Sigmoid colon (tissue), 7 donors: Measurements from ENCODE around the gene HPDL. TPM values are rescaled to one million over a fixed set of nuclear protein-coding genes. Genes with fewer than 3 reads are reported as not detected.

Experiments used
- DNase-seq: peaks from one replicate; pipeline ENCODE4 v3.0.0-alpha.2; 2019
- H3K27ac ChIP-seq, 4 donors: fragments of 200-600 bp; sonication (generic); one replicate each; pipeline ENCODE4 v1.5.1; 2016 to 2019; ENCODE audit warnings: mild to moderate bottlenecking in 1 of 4
- H3K27me3 ChIP-seq, 3 donors: fragments of 200-600 bp; sonication (generic); one replicate each; pipeline ENCODE4 v1.5.1; 2019; ENCODE audit warnings: mild to moderate bottlenecking in 1 of 3
- H3K36me3 ChIP-seq, 4 donors: fragments of 200-600 bp; sonication (generic); one replicate each; pipeline ENCODE4 v1.5.1; 2016 to 2019
- H3K4me1 ChIP-seq, 4 donors: fragments of 200-600 bp; sonication (generic); one replicate each; pipeline ENCODE4 v1.5.1; 2017 to 2019
- H3K4me3 ChIP-seq, 4 donors: fragments of 200-600 bp; sonication (generic); one replicate each; pipeline ENCODE4 v1.5.1; 2017 to 2019; ENCODE audit warnings: mild to moderate bottlenecking in 2 of 4, moderate library complexity in 1 of 4
- H3K9me3 ChIP-seq, 4 donors: fragments of 200-600 bp in 3 of 4; sonication (generic) in 3 of 4; one replicate each; pipeline versions ENCODE4 v1.5.1 to v1.6.1; 2013 to 2019
- EP300 ChIP-seq, 4 donors: sonication (generic); formaldehyde crosslinking; IDR thresholded peaks; one replicate each; pipeline ENCODE4 v1.6.1; 2017; ENCODE audit warnings: antibody characterized with exemption in 4 of 4
- POLR2A ChIP-seq, 2 donors: fragments of 450-650 bp; IDR thresholded peaks; one replicate each; pipeline ENCODE4 v1.6.1; 2016; ENCODE audit warnings: antibody characterized with exemption in 2 of 2, mild to moderate bottlenecking in 2 of 2, moderate library complexity in 2 of 2
- POLR2AphosphoS5 ChIP-seq, 4 donors: sonication (generic); formaldehyde crosslinking; IDR thresholded peaks; one replicate each; pipeline ENCODE4 v1.6.1; 2017; ENCODE audit warnings: antibody characterized with exemption in 4 of 4
- WGBS, 2 donors: extraction: QIAGEN DNeasy Blood & Tissue Kit; methylation state at CpG; one replicate each; pipeline ENCODE4 v1.1.7; 2013; 5-methylcytosine and 5-hydroxymethylcytosine counted together
- intact Hi-C: fragments of 100-400 bp; cut with DNase I; formaldehyde crosslinking; loops from one replicate; pipeline ENCODE4 v1.15.1; 2023
- polyA plus RNA-seq, 3 donors: library from polyadenylated mRNA; stranded (reverse); fragments of 200-250 nt; gene quantifications; one replicate each; pipeline ENCODE4 v1.2.3, GENCODE V29; 2013
- total RNA-seq, 4 donors: library from RNA; depleted of rRNA; stranded (reverse); fragments of >200 nt; gene quantifications; one replicate each; pipeline ENCODE4 v1.1.0, GENCODE V29; 2016
- TF ChIP-seq, protein P1 (sequence below), 4 experiments: fragments of 450-650 bp in 3 of 4; fragments of 200-600 bp in 1 of 4; IDR thresholded peaks; one replicate each; pipeline ENCODE4 v1.5.1; 2016 to 2019; ENCODE audit warnings: antibody characterized with exemption in 4 of 4, mild to moderate bottlenecking in 3 of 4, moderate library complexity in 2 of 4
- donor health status: healthy with polysubstance abuse.
- donor health status: Bipolar disorder and iron deficiency.
- donor health status: healthy.

Gene HPDL
- total and polyA plus RNA-seq, 7 donors = 0.95 to 15.7 (median 8.1) TPM; not detected in 3

DNA sequence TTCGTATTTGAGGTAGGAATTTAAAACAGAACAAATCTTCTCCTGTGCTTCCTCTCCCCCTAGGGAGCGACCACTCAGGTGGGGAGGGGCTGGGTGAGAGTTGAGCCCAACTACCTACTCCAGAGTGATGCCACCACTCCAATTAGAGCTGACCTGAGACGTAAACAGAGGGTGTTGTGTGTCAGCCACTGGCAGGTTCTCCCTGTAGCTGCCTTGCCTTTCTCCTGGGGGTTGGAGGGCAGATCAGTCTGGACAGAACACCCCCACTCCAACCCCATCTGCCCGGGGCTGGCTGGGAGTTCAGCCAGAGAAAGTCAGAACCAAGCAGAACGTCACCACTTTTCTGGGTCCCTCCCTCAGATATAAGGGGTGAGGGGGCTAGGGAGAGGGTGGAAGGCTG, 2.0 kb downstream of the HPDL start:
- DNase-seq = no peak
- intact Hi-C loops = no loop called here
- Histone ChIP-seq H3K4me3 (no peak overlapping the region), H3K27ac (no peak overlapping the region), H3K4me1 (peaks cover 0 to 17% (median 15%) of the 10 kb centered on the region in 4 donors), H3K27me3 (peaks cover 0 to 7% (median 0%) of the 10 kb centered on the region in 3 donors), H3K9me3 (no peaks in the 10 kb centered on the region), H3K36me3 (peaks cover 9 to 49% (median 21%) of the 10 kb centered on the region in 4 donors)
- TF ChIP-seq, protein P1, sequence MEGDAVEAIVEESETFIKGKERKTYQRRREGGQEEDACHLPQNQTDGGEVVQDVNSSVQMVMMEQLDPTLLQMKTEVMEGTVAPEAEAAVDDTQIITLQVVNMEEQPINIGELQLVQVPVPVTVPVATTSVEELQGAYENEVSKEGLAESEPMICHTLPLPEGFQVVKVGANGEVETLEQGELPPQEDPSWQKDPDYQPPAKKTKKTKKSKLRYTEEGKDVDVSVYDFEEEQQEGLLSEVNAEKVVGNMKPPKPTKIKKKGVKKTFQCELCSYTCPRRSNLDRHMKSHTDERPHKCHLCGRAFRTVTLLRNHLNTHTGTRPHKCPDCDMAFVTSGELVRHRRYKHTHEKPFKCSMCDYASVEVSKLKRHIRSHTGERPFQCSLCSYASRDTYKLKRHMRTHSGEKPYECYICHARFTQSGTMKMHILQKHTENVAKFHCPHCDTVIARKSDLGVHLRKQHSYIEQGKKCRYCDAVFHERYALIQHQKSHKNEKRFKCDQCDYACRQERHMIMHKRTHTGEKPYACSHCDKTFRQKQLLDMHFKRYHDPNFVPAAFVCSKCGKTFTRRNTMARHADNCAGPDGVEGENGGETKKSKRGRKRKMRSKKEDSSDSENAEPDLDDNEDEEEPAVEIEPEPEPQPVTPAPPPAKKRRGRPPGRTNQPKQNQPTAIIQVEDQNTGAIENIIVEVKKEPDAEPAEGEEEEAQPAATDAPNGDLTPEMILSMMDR (IDR thresholded peaks at IDR 0.05) = no peak
- TF ChIP-seq POLR2AphosphoS5 (IDR thresholded peaks at IDR 0.05) (no peak), EP300 (IDR thresholded peaks at IDR 0.05) (no peak), POLR2A (IDR thresholded peaks at IDR 0.05) (no peak)
- 46 to 65% methylated on average over 5 of the region's 5 CpGs for WGBS, 2 donors

DNA sequence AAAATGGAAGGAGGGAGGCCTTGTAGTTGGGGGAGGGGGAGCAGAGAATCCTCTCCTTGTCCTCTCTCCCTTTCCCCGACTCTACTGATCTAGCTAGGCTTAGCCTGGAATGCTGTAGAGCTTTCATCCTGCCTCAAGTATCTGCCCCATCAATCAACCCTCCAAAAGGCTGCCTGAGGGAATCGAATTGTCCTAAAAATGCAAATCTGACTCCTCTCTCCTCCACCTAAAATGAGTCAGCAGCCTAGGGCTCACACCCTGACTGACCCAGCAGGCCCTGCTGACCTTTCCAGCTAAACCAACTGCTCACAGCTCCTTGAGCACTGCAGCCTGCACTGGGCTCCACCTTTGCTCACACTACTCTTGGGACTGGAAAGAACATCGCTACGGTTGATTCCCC, 2.8 kb downstream of the HPDL start:
- intact Hi-C loops = no loop called here
- Histone ChIP-seq H3K27ac (no peak overlapping the region), H3K27me3 (peaks cover 0 to 7% (median 0%) of the 10 kb centered on the region in 3 donors), H3K9me3 (no peaks in the 10 kb centered on the region), H3K4me1 (peaks cover 0 to 17% (median 15%) of the 10 kb centered on the region in 4 donors), H3K36me3 (peaks cover 11 to 57% (median 25%) of the 10 kb centered on the region in 4 donors), H3K4me3 (no peak overlapping the region)
- no peak for DNase-seq
- 79 to 87% methylated on average over 4 of the region's 4 CpGs for WGBS, 2 donors
- TF ChIP-seq EP300 (IDR thresholded peaks at IDR 0.05) (no peak), POLR2A (IDR thresholded peaks at IDR 0.05) (no peak), POLR2AphosphoS5 (IDR thresholded peaks at IDR 0.05) (no peak)
- TF ChIP-seq, protein P1 (IDR thresholded peaks at IDR 0.05) = no peak

DNA sequence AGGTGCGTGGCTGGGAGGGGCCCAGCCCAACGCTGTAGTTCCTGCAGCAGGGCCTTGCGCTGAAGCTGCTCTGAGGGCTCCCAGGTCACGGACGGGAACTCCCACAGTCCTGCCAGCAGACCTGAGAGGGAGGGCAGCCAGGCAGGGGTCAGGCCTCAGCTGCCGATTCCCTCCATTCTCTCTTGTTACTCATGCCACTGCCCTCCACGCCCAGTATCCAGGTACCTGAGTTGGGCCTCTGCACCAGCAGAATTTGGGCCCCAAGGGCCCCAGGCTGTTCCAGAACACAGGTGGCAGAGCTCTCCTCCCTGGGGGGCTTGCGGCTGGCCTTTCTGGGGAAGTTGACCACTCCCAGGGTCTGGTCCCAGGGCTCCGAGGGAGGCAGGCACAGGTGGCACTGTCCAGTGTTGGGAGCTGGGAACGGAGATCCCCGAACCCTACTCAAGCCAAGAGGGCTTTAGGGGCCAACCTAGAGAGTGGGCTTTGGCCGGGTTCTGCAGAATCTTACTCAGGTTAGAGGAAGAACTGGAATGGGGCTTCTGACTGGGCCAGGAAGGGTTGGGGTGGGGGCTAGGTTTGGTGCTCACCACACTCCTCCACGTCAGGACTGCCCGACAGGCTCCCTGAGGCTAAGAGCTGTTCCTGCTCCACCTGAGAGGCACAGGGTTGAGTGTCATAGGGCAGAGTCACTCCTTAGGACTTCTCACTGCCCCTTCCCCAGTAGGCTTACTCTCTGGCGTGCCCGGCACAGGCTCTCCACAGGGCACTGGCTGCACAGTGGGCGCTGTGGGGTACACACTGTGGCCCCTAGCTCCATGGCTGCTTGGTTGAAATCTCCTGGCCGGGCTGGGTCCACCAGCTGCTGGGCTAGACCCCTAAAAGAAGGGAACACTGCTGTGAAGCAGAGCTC, 5.0 kb downstream of the HPDL start:
- H3K27ac ChIP-seq = no peak overlapping the region
- peaks cover 0 to 7% (median 0%) of the 10 kb centered on the region in 3 donors for H3K27me3 ChIP-seq
- H3K4me1 ChIP-seq = peaks cover 0 to 11% (median 9%) of the 10 kb centered on the region in 4 donors
- intact Hi-C loops = no loop called here
- peaks cover 11 to 60% (median 25%) of the 10 kb centered on the region in 4 donors for H3K36me3 ChIP-seq
- no peaks in the 10 kb centered on the region for H3K9me3 ChIP-seq
- H3K4me3 ChIP-seq = no peak overlapping the region
- WGBS, 2 donors = 95% methylated on average over 18 of the region's 18 CpGs
- no peak for DNase-seq
- TF ChIP-seq, protein P1 (IDR thresholded peaks at IDR 0.05) = no peak
- no peak for TF ChIP-seq EP300 (IDR thresholded peaks at IDR 0.05)
- no peak for TF ChIP-seq POLR2A (IDR thresholded peaks at IDR 0.05)
- no peak for TF ChIP-seq POLR2AphosphoS5 (IDR thresholded peaks at IDR 0.05)

DNA sequence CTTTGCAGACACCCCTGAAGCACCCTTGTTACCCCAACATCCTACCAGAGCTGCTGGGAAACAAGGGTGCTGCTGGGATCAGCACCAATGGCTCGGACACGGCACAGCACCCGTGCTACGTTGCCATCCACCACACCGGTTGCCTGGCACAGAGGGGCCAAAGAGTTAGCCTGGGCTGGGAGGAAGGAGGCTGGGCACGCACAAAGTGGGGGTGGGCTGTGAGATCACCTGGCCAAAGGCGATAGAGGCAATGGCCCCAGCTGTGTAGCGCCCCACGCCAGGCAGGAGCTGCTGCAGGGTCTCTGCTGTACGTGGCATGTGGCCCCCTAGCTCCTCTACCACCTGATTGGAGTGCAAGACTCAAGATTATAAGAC, 5.6 kb downstream of the HPDL start:
- peaks cover 0 to 4% (median 3%) of the 10 kb centered on the region in 4 donors for H3K4me1 ChIP-seq
- no peaks in the 10 kb centered on the region for H3K9me3 ChIP-seq
- no peak overlapping the region for H3K27ac ChIP-seq
- intact Hi-C loops = no loop called here
- no peak overlapping the region for H3K4me3 ChIP-seq
- H3K27me3 ChIP-seq = peaks cover 0 to 3% (median 0%) of the 10 kb centered on the region in 3 donors
- DNase-seq = no peak
- 97% methylated on average over 10 of the region's 10 CpGs for WGBS, 2 donors
- H3K36me3 ChIP-seq = peaks cover 11 to 60% (median 25%) of the 10 kb centered on the region in 4 donors
- TF ChIP-seq POLR2AphosphoS5 (IDR thresholded peaks at IDR 0.05) = no peak
- TF ChIP-seq EP300 (IDR thresholded peaks at IDR 0.05) = no peak
- TF ChIP-seq, protein P1 (IDR thresholded peaks at IDR 0.05) = no peak
- no peak for TF ChIP-seq POLR2A (IDR thresholded peaks at IDR 0.05)
